K562 (cell line): Measurements from ENCODE around the gene NAP1L1. TPM values are rescaled to one million over a fixed set of nuclear protein-coding genes. Genes with fewer than 3 reads are reported as not detected.

Source experiments
- ARID3B ChIP-seq: fragments of 250-450 bp; sonication (Bioruptor Pico); IDR thresholded peaks from 2 replicates; pipeline ENCODE4 v1.4.0; 2020; ENCODE audit warnings: borderline replicate concordance
- FOXM1 ChIP-seq, 2 experiments: fragments of 450-650 bp in 1 of 2; sonication (generic) in 1 of 2; formaldehyde crosslinking in 1 of 2; IDR thresholded peaks; 2 replicates each; pipeline versions ENCODE4 v1.6.1 to v1.9.0; 2017 to 2022; ENCODE audit warnings: low read depth in 2 of 2, mild to moderate bottlenecking in 2 of 2, missing genetic modification reagents in 1 of 2, moderate library complexity in 1 of 2
- HBP1 ChIP-seq: fragments of 450-650 bp; formaldehyde crosslinking; IDR thresholded peaks from 2 replicates; pipeline ENCODE4 v1.4.0; 2022; ENCODE audit warnings: missing genetic modification characterization
- HDAC1 ChIP-seq, 2 experiments: fragments of 450-650 bp; IDR thresholded peaks; 2 replicates each; pipeline ENCODE4 v1.6.1; 2016 to 2017; ENCODE audit warnings: inconsistent platforms in 1 of 2, mild to moderate bottlenecking in 1 of 2, moderate library complexity in 1 of 2
- HIVEP1 ChIP-seq: fragments of 250-450 bp; sonication (Bioruptor Pico); IDR thresholded peaks from 2 replicates; pipeline ENCODE4 v1.4.0; 2020; ENCODE audit warnings: mild to moderate bottlenecking
- HNRNPL ChIP-seq: fragments of 200-400 bp; formaldehyde crosslinking; IDR thresholded peaks from 2 replicates; pipeline ENCODE4 v1.6.1; 2017; ENCODE audit warnings: low read depth, mild to moderate bottlenecking, low read length
- KAT7 ChIP-seq: sonication (generic); formaldehyde crosslinking; IDR thresholded peaks from 2 replicates; pipeline ENCODE4 v1.8.0; 2022; ENCODE audit warnings: missing genetic modification reagents, mild to moderate bottlenecking, borderline replicate concordance
- KLF13 ChIP-seq: fragments of 450-650 bp; IDR thresholded peaks from 2 replicates; pipeline ENCODE4 v1.6.1; 2016; ENCODE audit warnings: missing genetic modification characterization, low read depth, mild to moderate bottlenecking, missing compliant biosample characterization, moderate library complexity, borderline replicate concordance
- MNT ChIP-seq, 2 experiments: fragments of 450-650 bp; conservative IDR thresholded peaks; 2 replicates each; pipeline ENCODE4 v1.6.1; 2017; ENCODE audit warnings: mild to moderate bottlenecking in 2 of 2, moderate library complexity in 2 of 2
- NFRKB ChIP-seq: fragments of 450-650 bp; IDR thresholded peaks from 2 replicates; pipeline ENCODE4 v1.6.1; 2016; ENCODE audit warnings: low read depth
- PHB ChIP-seq: fragments of 250-450 bp; sonication (Bioruptor Pico); IDR thresholded peaks from 2 replicates; pipeline ENCODE4 v1.5.0; 2021
- SMAD4 ChIP-seq: fragments of 250-450 bp; sonication (Bioruptor Pico); conservative IDR thresholded peaks from 2 replicates; pipeline ENCODE4 v1.8.0; 2021; ENCODE audit warnings: inconsistent platforms, mild to moderate bottlenecking, moderate library complexity
- SREBF2 ChIP-seq: sonication (generic); formaldehyde crosslinking; IDR thresholded peaks from 2 replicates; pipeline ENCODE4 v1.4.0; 2020; ENCODE audit warnings: mild to moderate bottlenecking, missing genetic modification reagents
- TEAD1 ChIP-seq, 2 experiments: fragments of 450-650 bp in 1 of 2; sonication (generic) in 1 of 2; formaldehyde crosslinking; IDR thresholded peaks; 2 replicates each; pipeline versions ENCODE4 v1.4.0 to v1.8.0; 2020 to 2022; ENCODE audit warnings: mild to moderate bottlenecking in 2 of 2, missing genetic modification reagents in 1 of 2
- XRCC5 ChIP-seq: fragments of 200-400 bp; formaldehyde crosslinking; IDR thresholded peaks from 2 replicates; pipeline ENCODE4 v1.6.1; 2017; ENCODE audit warnings: low read depth, mild to moderate bottlenecking, low read length
- ZNF518B ChIP-seq: fragments of 250-450 bp; sonication (Bioruptor Pico); IDR thresholded peaks from 2 replicates; pipeline ENCODE4 v1.5.0; 2021; ENCODE audit warnings: mild to moderate bottlenecking, moderate library complexity
- ZNF644 ChIP-seq: fragments of 200-800 bp; sonication (Bioruptor generic); IDR thresholded peaks from 2 replicates; pipeline ENCODE4 v1.6.1; 2016; ENCODE audit warnings: low read depth, missing genetic modification characterization, missing compliant biosample characterization
- polyA plus RNA-seq, 8 experiments: library from polyadenylated mRNA; depleted of rRNA in 4 of 8; stranded (reverse) in 5 of 8; unstranded in 3 of 8; fragments of >200 nt; fragmentation: Nextera tagmentation in 2 of 8; fragmentation: Illumina TruSeq in 1 of 8; extraction: Ambion mirVana in 2 of 8; extraction: Trizol in 1 of 8; gene quantifications; 2 replicates each; pipeline versions ENCODE4 v1.2.1 to v1.2.3, GENCODE V29; 2011 to 2014; ENCODE audit warnings: inconsistent platforms in 1 of 8, missing spikeins in 1 of 8
- total RNA-seq, 7 experiments: library from RNA; depleted of rRNA in 6 of 7; stranded (reverse); fragments of >200 nt in 6 of 7; fragmentation: Illumina TruSeq in 2 of 7; extraction: Trizol in 2 of 7; gene quantifications; 2 replicates each; pipeline versions ENCODE4 v1.2.1 to v1.2.3, GENCODE V29; 2011 to 2021; ENCODE audit warnings: low replicate concordance in 1 of 7

NAP1L1 gene
- total and polyA plus RNA-seq, 9 of the 15 experiments (the other 6 are each of a cell fraction or from before 2014, with no cell fraction given): 287 to 747 (median 450) TPM

- no peak for TF ChIP-seq ZNF518B (CRISPR knock-in tag)
- 0 out of 2 replicates have a peak, but pooled peaks have one; percentile 49 for TF ChIP-seq NFRKB
- TF ChIP-seq HDAC1 (IDR thresholded peaks at IDR 0.05): peak in 1 of 2 experiments; percentile 67; a peak in 2 of 4 replicates
- TF ChIP-seq PHB: no peak
- TF ChIP-seq KAT7 (CRISPR knock-in tag): no peak
- TF ChIP-seq FOXM1 (IDR thresholded peaks at IDR 0.05; ENCODE audit: low read depth): no peak
- TF ChIP-seq FOXM1 (CRISPR knock-in tag; IDR thresholded peaks at IDR 0.05; ENCODE audit: low read depth): peak; percentile 89; the same call in 1 of the 2 replicates
- no peak for TF ChIP-seq HIVEP1
- TF ChIP-seq ZNF644: no peak
- TF ChIP-seq MNT (conservative IDR thresholded peaks at IDR 0.05): peak in 1 of 2 experiments; percentile 84
- TF ChIP-seq TEAD1 (CRISPR knock-in tag; IDR thresholded peaks at IDR 0.05): peak in 1 of 2 experiments; percentile 80; a peak in 1 of 4 replicates
- no peak for TF ChIP-seq XRCC5
- TF ChIP-seq ARID3B: no peak
- TF ChIP-seq SREBF2 (CRISPR knock-in tag): no peak
- TF ChIP-seq HNRNPL: no peak
- TF ChIP-seq HBP1 (CRISPR knock-in tag): no peak
- peak; percentile 95 for TF ChIP-seq KLF13
- TF ChIP-seq SMAD4 (CRISPR knock-in tag): peak; percentile 49
Measured at GRCh38 chr12:76084863-76085519, 506 bp upstream of the NAP1L1 start (continued).
